Measurements from ENCODE around the gene MAN1A1. TPM values are rescaled to one million over a fixed set of nuclear protein-coding genes. Genes with fewer than 3 reads are reported as not detected.

Gene MAN1A1
- total and polyA plus RNA-seq, 2 of the 4 experiments (the other 2 are of a cell fraction): 5.9 to 6.4 TPM

GRCh38 chr6:119301429-119301828 lies 48.1 kb downstream of the MAN1A1 start:
- Histone ChIP-seq H4K8ac (ENCODE audit: low read depth in 2 of 2, low read length in 2 of 2) (no peak overlapping the region), H2BK5ac (ENCODE audit: low read depth, low read length, poor library complexity, severe bottlenecking) (no peak overlapping the region), H3K27ac (ENCODE audit: insufficient read depth, low read length) (no peak overlapping the region), H3K9me3 (ENCODE audit: control insufficient read depth, insufficient read depth, low read length) (no peaks in the 10 kb centered on the region), H3K4me1 (ENCODE audit: control insufficient read depth, insufficient read depth, low read length) (no peaks in the 10 kb centered on the region), H4K5ac (ENCODE audit: low read depth, low read length) (no peak overlapping the region), H3K23ac (ENCODE audit: low read depth, low read length) (no peak overlapping the region), H2BK120ac (ENCODE audit: low read depth, low read length) (no peak overlapping the region), H3K27me3 (ENCODE audit: control insufficient read depth, insufficient read depth, low read length) (no peaks in the 10 kb centered on the region), H3K9me1 (ENCODE audit: insufficient read depth, low read length) (no peaks in the 10 kb centered on the region), H3K4ac (ENCODE audit: low read depth, low read length) (no peak overlapping the region), H2BK15ac (ENCODE audit: low read depth, low read length) (no peak overlapping the region), H3K56ac (ENCODE audit: extremely low read depth, insufficient read depth, low read length) (no peak overlapping the region), H3K4me2 (ENCODE audit: low read depth, low read length) (no peak overlapping the region), H3K14ac (replicated peaks; ENCODE audit: low read depth, low read length) (no peak overlapping the region), H3K4me3 (ENCODE audit: insufficient read depth, low read depth, low read length) (no peak overlapping the region), H2AK5ac (ENCODE audit: low read depth, low read length) (no peak overlapping the region), H3K9ac (ENCODE audit: low read depth, low read length) (no peak overlapping the region), H3K79me1 (ENCODE audit: low read depth in 1 of 2, low read length in 2 of 2) (no peaks in the 10 kb centered on the region), H2AK9ac (replicated peaks; ENCODE audit: low read depth, low read length, poor library complexity) (no peak overlapping the region), H3K36me3 (ENCODE audit: control insufficient read depth, insufficient read depth, low read length) (peaks cover 5% of the 10 kb centered on the region), H2BK20ac (ENCODE audit: low read depth, low read length) (no peak overlapping the region), H4K91ac (ENCODE audit: insufficient read depth, low read depth, low read length) (no peak overlapping the region), H4K20me1 (ENCODE audit: insufficient read depth, low read length) (no peaks in the 10 kb centered on the region), H3K18ac (ENCODE audit: low read depth, low read length) (no peak overlapping the region), H2AFZ (replicated peaks; ENCODE audit: low read length, poor library complexity) (no peak overlapping the region)
- intact Hi-C loops (cut with micrococcal nuclease): no loop called here
- dilution Hi-C loops (cut with HindIII; ENCODE audit: low sequenced_read_pairs, unreplicated experiment): no loop called here
- BruUV-seq (replicated peaks): no TSS peak
- CTCF ChIA-PET: no interaction called here
- ATAC-seq (ENCODE audit: low read depth) (no peak), DNase-seq (no peak)
- no CpG with 5 or more reads among the region's 1 CpG for WGBS, 2 experiments (ENCODE audit: extremely low coverage in 2 of 2, insufficient read length in 1 of 2)
- in situ Hi-C loops (cut with MboI; ENCODE audit: low sequenced_read_pairs): no loop called here
- POLR2A ChIA-PET (ENCODE audit: unreplicated experiment): no interaction called here
- TF ChIP-seq USF2 (IDR thresholded peaks at IDR 0.05; ENCODE audit: low read depth, low read length) (no peak), FOS (IDR thresholded peaks at IDR 0.05; ENCODE audit: low read depth, low read length) (no peak), ELK1 (IDR thresholded peaks at IDR 0.05; ENCODE audit: borderline replicate concordance, low read depth, low read length) (no peak), NFE2L2 (IDR thresholded peaks at IDR 0.05; ENCODE audit: low read depth, low read length) (no peak), CTCF (conservative IDR thresholded peaks at IDR 0.05; ENCODE audit: low read depth, low read length) (no peak), CHD1 (IDR thresholded peaks at IDR 0.05; ENCODE audit: low read depth, low read length) (no peak), CEBPB (IDR thresholded peaks at IDR 0.05; ENCODE audit: low read depth, low read length) (no peak), RAD21 (IDR thresholded peaks at IDR 0.05; ENCODE audit: low read length) (no peak), MXI1 (IDR thresholded peaks at IDR 0.05; ENCODE audit: borderline replicate concordance, low read depth, low read length) (no peak), MAZ (IDR thresholded peaks at IDR 0.05; ENCODE audit: borderline replicate concordance, low read depth, low read length) (no peak), POLR2A (IDR thresholded peaks at IDR 0.05; ENCODE audit: low read depth, low read length) (no peak), RFX5 (IDR thresholded peaks at IDR 0.05; ENCODE audit: low read depth, low read length) (no peak), RCOR1 (IDR thresholded peaks at IDR 0.05; ENCODE audit: insufficient replicate concordance, low read length) (no peak), SMC3 (IDR thresholded peaks at IDR 0.05; ENCODE audit: low read depth, low read length) (no peak), BHLHE40 (IDR thresholded peaks at IDR 0.05; ENCODE audit: low read depth, low read length) (no peak)
